ENCODE results near the gene PRG3.

- TF ChIP-seq, protein P1, sequence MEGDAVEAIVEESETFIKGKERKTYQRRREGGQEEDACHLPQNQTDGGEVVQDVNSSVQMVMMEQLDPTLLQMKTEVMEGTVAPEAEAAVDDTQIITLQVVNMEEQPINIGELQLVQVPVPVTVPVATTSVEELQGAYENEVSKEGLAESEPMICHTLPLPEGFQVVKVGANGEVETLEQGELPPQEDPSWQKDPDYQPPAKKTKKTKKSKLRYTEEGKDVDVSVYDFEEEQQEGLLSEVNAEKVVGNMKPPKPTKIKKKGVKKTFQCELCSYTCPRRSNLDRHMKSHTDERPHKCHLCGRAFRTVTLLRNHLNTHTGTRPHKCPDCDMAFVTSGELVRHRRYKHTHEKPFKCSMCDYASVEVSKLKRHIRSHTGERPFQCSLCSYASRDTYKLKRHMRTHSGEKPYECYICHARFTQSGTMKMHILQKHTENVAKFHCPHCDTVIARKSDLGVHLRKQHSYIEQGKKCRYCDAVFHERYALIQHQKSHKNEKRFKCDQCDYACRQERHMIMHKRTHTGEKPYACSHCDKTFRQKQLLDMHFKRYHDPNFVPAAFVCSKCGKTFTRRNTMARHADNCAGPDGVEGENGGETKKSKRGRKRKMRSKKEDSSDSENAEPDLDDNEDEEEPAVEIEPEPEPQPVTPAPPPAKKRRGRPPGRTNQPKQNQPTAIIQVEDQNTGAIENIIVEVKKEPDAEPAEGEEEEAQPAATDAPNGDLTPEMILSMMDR (IDR thresholded peaks at IDR 0.05), result no peak
- TF ChIP-seq POLR2AphosphoS5 (IDR thresholded peaks at IDR 0.05) (no peak), POLR2A (IDR thresholded peaks at IDR 0.05) (no peak), EP300 (IDR thresholded peaks at IDR 0.05) (no peak)
Measured at GRCh38 chr11:57340039-57340615, 40.8 kb downstream of the PRG3 start.
